HepG2 (cell line): Measurements from ENCODE around the gene TRIM62. TPM values are rescaled to one million over a fixed set of nuclear protein-coding genes. Genes with fewer than 3 reads are reported as not detected.
A peak's percentile ranks its signal among the peaks of the same experiment; 100 is the strongest.

ENCODE experiments used
- AHR ChIP-seq: IDR thresholded peaks from 2 replicates; pipeline ENCODE4 v1.6.1; 2018; ENCODE audit warnings: missing genetic modification reagents, missing compliant biosample characterization
- CENPX ChIP-seq: sonication (generic); formaldehyde crosslinking; IDR thresholded peaks from 2 replicates; pipeline ENCODE4 v1.9.0; 2021; ENCODE audit warnings: mild to moderate bottlenecking, missing genetic modification reagents, moderate library complexity
- CREBL2 ChIP-seq: sonication (generic); formaldehyde crosslinking; IDR thresholded peaks from 2 replicates; pipeline ENCODE4 v1.8.1; 2023; ENCODE audit warnings: missing genetic modification reagents, mild to moderate bottlenecking, borderline replicate concordance
- DMAP1 ChIP-seq: IDR thresholded peaks from 2 replicates; pipeline ENCODE4 v1.6.1; 2016
- EP300 ChIP-seq, 3 experiments: sonication (generic) in 1 of 3; formaldehyde crosslinking in 1 of 3; IDR thresholded peaks; 2 replicates each; pipeline versions ENCODE4 v1.5.1 to v1.6.1; 2011 to 2020; ENCODE audit warnings: low read depth in 2 of 3, low read length in 2 of 3, borderline replicate concordance in 1 of 3, improper control_type of control experiment in 1 of 3, mild to moderate bottlenecking in 1 of 3, missing genetic modification reagents in 1 of 3, moderate library complexity in 1 of 3
- FLYWCH1 ChIP-seq: sonication (generic); formaldehyde crosslinking; IDR thresholded peaks from 2 replicates; pipeline ENCODE4 v1.8.1; 2023; ENCODE audit warnings: mild to moderate bottlenecking, missing genetic modification reagents
- FOSL2 ChIP-seq: sonication (generic); formaldehyde crosslinking; IDR thresholded peaks from 2 replicates; pipeline ENCODE4 v1.4.0; 2020; ENCODE audit warnings: missing genetic modification reagents
- PHF5A ChIP-seq: IDR thresholded peaks from one replicate; pipeline ENCODE4 v1.6.1; 2018; ENCODE audit warnings: low read depth, missing genetic modification reagents; ENCODE audit not compliant: unreplicated experiment
- POLR2G ChIP-seq: fragments of 200-400 bp; formaldehyde crosslinking; IDR thresholded peaks from 2 replicates; pipeline ENCODE4 v1.6.1; 2018; ENCODE audit warnings: mild to moderate bottlenecking, low read depth, low read length, moderate library complexity
- TBX2 ChIP-seq: sonication (generic); formaldehyde crosslinking; IDR thresholded peaks from 2 replicates; pipeline ENCODE4 v1.5.0; 2020; ENCODE audit warnings: missing genetic modification reagents, mild to moderate bottlenecking, borderline replicate concordance
- YEATS2 ChIP-seq: sonication (generic); formaldehyde crosslinking; IDR thresholded peaks from 2 replicates; pipeline ENCODE4 v1.4.0; 2020; ENCODE audit warnings: missing genetic modification reagents, borderline replicate concordance
- ZBTB21 ChIP-seq: sonication (generic); formaldehyde crosslinking; IDR thresholded peaks from 2 replicates; pipeline ENCODE4 v1.4.0; 2020; ENCODE audit warnings: missing genetic modification reagents
- ZBTB43 ChIP-seq: sonication (generic); formaldehyde crosslinking; conservative IDR thresholded peaks from 2 replicates; pipeline ENCODE4 v1.4.0; 2020; ENCODE audit warnings: missing genetic modification reagents
- ZNF18 ChIP-seq: sonication (generic); formaldehyde crosslinking; IDR thresholded peaks from 2 replicates; pipeline ENCODE4 v1.8.0; 2022; ENCODE audit warnings: mild to moderate bottlenecking, missing genetic modification reagents; ENCODE audit not compliant: insufficient replicate concordance
- ZNF234 ChIP-seq: sonication (generic); formaldehyde crosslinking; conservative IDR thresholded peaks from 2 replicates; pipeline ENCODE4 v1.5.1; 2020; ENCODE audit warnings: mild to moderate bottlenecking, missing genetic modification reagents
- ZNF24 ChIP-seq: fragments of 450-650 bp; IDR thresholded peaks from 2 replicates; pipeline ENCODE4 v1.6.1; 2017; ENCODE audit warnings: antibody characterized with exemption, mild to moderate bottlenecking
- ZNF260 ChIP-seq: sonication (generic); formaldehyde crosslinking; IDR thresholded peaks from 2 replicates; pipeline ENCODE4 v1.4.0; 2020; ENCODE audit warnings: missing genetic modification reagents, low read depth, mild to moderate bottlenecking, borderline replicate concordance
- ZNF563 ChIP-seq: sonication (generic); formaldehyde crosslinking; IDR thresholded peaks from 2 replicates; pipeline ENCODE4 v1.8.0; 2022; ENCODE audit warnings: mild to moderate bottlenecking, moderate library complexity, missing genetic modification reagents
- polyA plus RNA-seq, 8 experiments: library from polyadenylated mRNA; depleted of rRNA in 3 of 8; stranded (reverse) in 7 of 8; unstranded in 1 of 8; fragments of >200 nt; fragmentation: Illumina TruSeq in 4 of 8; extraction: Trizol in 4 of 8; gene quantifications; 2 replicates each; pipeline versions ENCODE4 v1.2.1 to v1.2.3, GENCODE V29; 2011 to 2016; ENCODE audit warnings: low read depth in 4 of 8, missing spikeins in 1 of 8, mixed read lengths in 1 of 8; ENCODE audit not compliant: insufficient read depth in 1 of 8
- total RNA-seq, 5 experiments: library from RNA; depleted of rRNA; stranded (reverse); fragments of >200 nt; fragmentation: Illumina TruSeq; extraction: Trizol; gene quantifications; 2 replicates each; pipeline ENCODE4 v1.2.3, GENCODE V29; 2016; ENCODE audit warnings: low read depth in 1 of 5
- TF ChIP-seq, protein P1 (sequence below): sonication (generic); formaldehyde crosslinking; IDR thresholded peaks from 2 replicates; pipeline ENCODE4 v1.5.0; 2020; ENCODE audit warnings: missing genetic modification reagents, mild to moderate bottlenecking, borderline replicate concordance
- TF ChIP-seq, protein P2 (sequence below), 2 experiments: fragments of 450-650 bp in 1 of 2; sonication (generic) in 1 of 2; formaldehyde crosslinking; IDR thresholded peaks; 2 replicates each; pipeline versions ENCODE4 v1.5.0 to v1.8.0; 2020 to 2022; ENCODE audit warnings: mild to moderate bottlenecking in 1 of 2, missing genetic modification reagents in 1 of 2
- TF ChIP-seq, protein P3 (sequence below): sonication (generic); formaldehyde crosslinking; IDR thresholded peaks from 2 replicates; pipeline ENCODE4 v1.8.0; 2022; ENCODE audit warnings: missing genetic modification reagents, mild to moderate bottlenecking, inconsistent platforms, borderline replicate concordance

The TRIM62 gene
- total and polyA plus RNA-seq, 2 of the 13 experiments (the other 11 are each of a cell fraction or from before 2014, with no cell fraction given) = 0.53 to 0.57 TPM

DNA sequence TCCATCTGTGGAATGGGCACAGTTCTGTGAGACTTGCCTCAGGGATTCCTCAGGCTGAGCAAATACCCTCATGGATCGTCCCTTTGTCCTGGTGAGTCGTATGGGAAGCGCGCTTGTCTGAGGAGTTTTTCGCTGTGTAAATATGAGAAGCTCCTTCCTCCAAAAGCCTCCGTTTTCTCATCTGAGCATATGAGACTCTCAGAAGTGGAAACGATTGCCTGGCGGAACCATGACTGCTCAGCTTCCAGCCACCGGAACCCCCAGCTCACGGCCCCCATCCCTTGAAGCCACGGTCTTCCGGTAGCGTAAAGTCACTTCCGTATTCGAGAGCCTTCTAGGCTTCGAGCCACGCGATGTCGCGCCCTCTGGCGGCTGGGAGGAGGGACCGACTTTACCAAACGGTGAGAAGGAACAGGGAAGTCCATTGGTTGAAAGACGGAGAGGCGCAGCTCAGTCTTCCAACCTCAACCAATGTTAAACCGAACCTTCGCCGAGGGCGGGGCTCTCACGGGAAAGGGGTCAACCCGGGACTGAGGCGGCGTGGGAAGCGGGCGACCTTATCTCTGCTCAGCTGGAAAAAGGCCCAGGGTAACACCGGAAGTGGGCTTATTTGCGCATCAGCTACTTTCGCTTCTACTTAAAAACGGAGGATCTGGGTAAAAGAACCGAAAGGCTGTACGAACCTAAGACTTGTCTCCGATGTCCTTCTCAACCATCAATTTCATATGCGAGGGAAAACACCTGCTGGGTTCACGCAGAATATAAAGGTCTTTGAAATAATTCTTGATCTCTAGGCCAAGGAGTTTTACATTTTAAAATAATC lies 54.6 kb downstream of the TRIM62 start (continued):
- TF ChIP-seq YEATS2 (CRISPR knock-in tag) (peak; percentile 96), PHF5A (CRISPR knock-in tag) (peak; percentile 55), DMAP1 (CRISPR knock-in tag) (peak; percentile 92), EP300 (IDR thresholded peaks at IDR 0.05; ENCODE audit: low read depth in 2 of 2, low read length in 2 of 2) (peak in 1 of 2 experiments; percentile 67; a peak in 2 of 4 replicates), EP300 (CRISPR knock-in tag; IDR thresholded peaks at IDR 0.05; ENCODE audit: borderline replicate concordance) (0 out of 2 replicates have a peak, but pooled peaks have one; percentile 44), FLYWCH1 (CRISPR knock-in tag) (no peak), ZBTB21 (CRISPR knock-in tag) (0 out of 2 replicates have a peak, but pooled peaks have one; percentile 20), ZNF234 (CRISPR knock-in tag) (no peak), AHR (CRISPR knock-in tag) (0 out of 2 replicates have a peak, but pooled peaks have one; percentile 34), TBX2 (CRISPR knock-in tag) (peak; percentile 64), POLR2G (peak; percentile 98), FOSL2 (peak; percentile 73), ZNF18 (CRISPR knock-in tag) (peak; percentile 87), CENPX (CRISPR knock-in tag) (no peak), CREBL2 (CRISPR knock-in tag) (no peak), ZNF24 (no peak), ZNF563 (CRISPR knock-in tag) (peak; percentile 78; the same call in 1 of the 2 replicates), ZNF260 (CRISPR knock-in tag) (no peak), ZBTB43 (CRISPR knock-in tag) (peak; percentile 71)
- TF ChIP-seq, protein P1, sequence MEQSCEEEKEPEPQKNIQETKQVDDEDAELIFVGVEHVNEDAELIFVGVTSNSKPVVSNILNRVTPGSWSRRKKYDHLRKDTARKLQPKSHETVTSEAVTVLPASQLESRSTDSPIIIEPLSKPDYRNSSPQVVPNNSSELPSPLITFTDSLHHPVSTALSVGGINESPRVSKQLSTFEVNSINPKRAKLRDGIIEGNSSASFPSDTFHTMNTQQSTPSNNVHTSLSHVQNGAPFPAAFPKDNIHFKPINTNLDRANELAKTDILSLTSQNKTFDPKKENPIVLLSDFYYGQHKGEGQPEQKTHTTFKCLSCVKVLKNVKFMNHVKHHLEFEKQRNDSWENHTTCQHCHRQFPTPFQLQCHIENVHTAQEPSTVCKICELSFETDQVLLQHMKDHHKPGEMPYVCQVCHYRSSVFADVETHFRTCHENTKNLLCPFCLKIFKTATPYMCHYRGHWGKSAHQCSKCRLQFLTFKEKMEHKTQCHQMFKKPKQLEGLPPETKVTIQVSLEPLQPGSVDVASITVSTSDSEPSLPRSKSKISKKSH (CRISPR knock-in tag) = peak; percentile 72; the same call in 1 of the 2 replicates
- TF ChIP-seq, protein P2, sequence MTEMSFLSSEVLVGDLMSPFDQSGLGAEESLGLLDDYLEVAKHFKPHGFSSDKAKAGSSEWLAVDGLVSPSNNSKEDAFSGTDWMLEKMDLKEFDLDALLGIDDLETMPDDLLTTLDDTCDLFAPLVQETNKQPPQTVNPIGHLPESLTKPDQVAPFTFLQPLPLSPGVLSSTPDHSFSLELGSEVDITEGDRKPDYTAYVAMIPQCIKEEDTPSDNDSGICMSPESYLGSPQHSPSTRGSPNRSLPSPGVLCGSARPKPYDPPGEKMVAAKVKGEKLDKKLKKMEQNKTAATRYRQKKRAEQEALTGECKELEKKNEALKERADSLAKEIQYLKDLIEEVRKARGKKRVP (CRISPR knock-in tag; IDR thresholded peaks at IDR 0.05) = no peak
- TF ChIP-seq, protein P3, sequence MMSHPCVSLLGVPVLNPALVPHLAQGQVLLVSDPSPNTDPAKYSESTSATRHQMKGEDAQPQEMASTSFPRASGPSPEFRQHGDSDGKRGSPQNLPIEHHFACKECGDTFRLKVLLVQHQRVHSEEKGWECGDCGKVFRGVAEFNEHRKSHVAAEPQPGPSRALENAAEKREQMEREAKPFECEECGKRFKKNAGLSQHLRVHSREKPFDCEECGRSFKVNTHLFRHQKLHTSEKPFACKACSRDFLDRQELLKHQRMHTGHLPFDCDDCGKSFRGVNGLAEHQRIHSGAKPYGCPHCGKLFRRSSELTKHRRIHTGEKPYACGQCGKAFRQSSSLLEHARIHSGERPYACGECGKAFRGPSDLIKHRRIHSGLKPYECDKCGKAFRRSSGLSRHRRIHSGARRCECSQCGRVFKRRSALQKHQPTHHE (CRISPR knock-in tag) = no peak
